Measurements from ENCODE around the gene GLP2R.
"Not testable (repeated sequence)": the region's sequence is repeated elsewhere in the genome, so short reads cannot be mapped to it uniquely, and the experiment has no call there.

Gene GLP2R

GRCh38 chr17:9900044-9900594, 74.4 kb downstream of the GLP2R start:
- no peak for DNase-seq

- DNase-seq = no peak
Measured at GRCh38 chr17:9900784-9901183, 75.1 kb downstream of the GLP2R start.

GRCh38 chr17:9902120-9902519, 76.4 kb downstream of the GLP2R start:
- no peak for DNase-seq

GRCh38 chr17:9904277-9905077, 78.8 kb downstream of the GLP2R start:
- no peak for DNase-seq

- DNase-seq = no peak
Measured at GRCh38 chr17:9905078-9905415, 79.3 kb downstream of the GLP2R start, which contains the start of gene RCVRN. Gene RCVRN (minus strand): TSS chr17:9905271. CDS start chr17:9905180, 91 bp downstream.

- peak; percentile 25 for DNase-seq
Measured at GRCh38 chr17:9905902-9906301, 80.2 kb downstream of the GLP2R start.

GRCh38 chr17:9906616-9907015, 80.9 kb downstream of the GLP2R start:
- no peak for DNase-seq

- DNase-seq = no peak
Measured at GRCh38 chr17:9907131-9907530, 81.4 kb downstream of the GLP2R start.

GRCh38 chr17:9907883-9908648, 82.3 kb downstream of the GLP2R start:
- no peak for DNase-seq

GRCh38 chr17:9908649-9909042, 82.9 kb downstream of the GLP2R start:
- no peak for DNase-seq

GRCh38 chr17:9911089-9911488, 85.4 kb downstream of the GLP2R start:
- DNase-seq = no peak

GRCh38 chr17:9912121-9913099, 86.7 kb downstream of the GLP2R start:
- no peak for DNase-seq

GRCh38 chr17:9913476-9913875, 87.8 kb downstream of the GLP2R start:
- no peak for DNase-seq

GRCh38 chr17:9916108-9916507, 90.4 kb downstream of the GLP2R start:
- DNase-seq = no peak

GRCh38 chr17:9917131-9917530, 91.4 kb downstream of the GLP2R start:
- no peak for DNase-seq

GRCh38 chr17:9917801-9918200, 92.1 kb downstream of the GLP2R start:
- DNase-seq = no peak

- DNase-seq = no peak
Measured at GRCh38 chr17:9918352-9918751, 92.6 kb downstream of the GLP2R start.

- no peak for DNase-seq
Measured at GRCh38 chr17:9918804-9919352, 93.2 kb downstream of the GLP2R start.

- DNase-seq = not testable (repeated sequence)
Measured at GRCh38 chr17:9921216-9921615, 95.5 kb downstream of the GLP2R start.

GRCh38 chr17:9922012-9922848, 96.5 kb downstream of the GLP2R start:
- no peak for DNase-seq

- peak; percentile 64 for DNase-seq
Measured at GRCh38 chr17:9924735-9925191, 99.0 kb downstream of the GLP2R start.

All from activated CD4-positive, alpha-beta T cell treated with anti-CD3 and anti-CD28 coated beads, Interleukin-2, amount 50 U/mL, for 16 hours (primary cell).